GM18909 (cell line): ENCODE data around the gene CTIF.
A peak's percentile ranks its signal among the peaks of the same experiment; 100 is the strongest.

Experiments used
- ATAC-seq: cut with Tn5 transposase; IDR thresholded peaks from one replicate; pipeline ENCODE4 v1.9.1; 2021; ENCODE audit warnings: mild to moderate bottlenecking; ENCODE audit not compliant: unreplicated experiment, poor library complexity

The CTIF gene

DNA sequence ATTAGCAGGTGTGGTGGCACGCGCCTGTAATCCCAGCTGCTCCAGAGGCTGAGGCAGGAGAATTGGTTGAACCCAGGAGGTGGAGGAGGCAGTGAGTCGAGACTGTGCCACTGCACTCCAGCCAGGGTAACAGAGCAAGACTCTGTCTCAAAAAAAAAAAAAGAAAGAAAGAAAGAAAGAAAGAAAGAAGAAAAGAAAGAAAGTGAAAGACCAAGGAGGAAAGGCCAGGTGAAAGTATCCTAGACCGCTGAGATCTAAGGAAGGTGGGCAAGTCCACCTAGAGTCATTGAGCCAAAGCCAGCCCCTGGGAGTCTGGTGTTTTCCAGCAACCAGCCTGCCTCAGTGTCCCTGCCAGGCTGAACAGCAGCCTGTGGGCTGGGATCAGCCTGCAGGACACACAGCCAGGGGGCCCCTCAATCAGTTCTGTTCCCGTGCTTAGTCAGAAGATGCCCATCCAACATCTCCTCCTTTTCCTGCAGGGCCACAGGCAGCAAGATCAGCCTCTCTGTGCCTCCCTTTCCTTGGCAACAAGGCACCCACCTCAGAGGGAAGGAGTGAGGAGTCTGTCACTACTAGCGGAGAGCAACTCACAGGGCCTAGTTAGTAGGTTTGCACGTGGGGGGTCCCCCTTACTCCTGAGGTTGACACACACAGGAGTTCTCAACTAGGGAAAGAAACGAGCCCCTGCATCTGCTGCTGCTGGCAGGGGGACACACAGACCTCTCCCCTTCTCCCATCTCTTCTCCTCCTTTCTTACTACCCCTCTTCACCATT, 347.9 kb downstream of the CTIF start:
- no peak for ATAC-seq

DNA sequence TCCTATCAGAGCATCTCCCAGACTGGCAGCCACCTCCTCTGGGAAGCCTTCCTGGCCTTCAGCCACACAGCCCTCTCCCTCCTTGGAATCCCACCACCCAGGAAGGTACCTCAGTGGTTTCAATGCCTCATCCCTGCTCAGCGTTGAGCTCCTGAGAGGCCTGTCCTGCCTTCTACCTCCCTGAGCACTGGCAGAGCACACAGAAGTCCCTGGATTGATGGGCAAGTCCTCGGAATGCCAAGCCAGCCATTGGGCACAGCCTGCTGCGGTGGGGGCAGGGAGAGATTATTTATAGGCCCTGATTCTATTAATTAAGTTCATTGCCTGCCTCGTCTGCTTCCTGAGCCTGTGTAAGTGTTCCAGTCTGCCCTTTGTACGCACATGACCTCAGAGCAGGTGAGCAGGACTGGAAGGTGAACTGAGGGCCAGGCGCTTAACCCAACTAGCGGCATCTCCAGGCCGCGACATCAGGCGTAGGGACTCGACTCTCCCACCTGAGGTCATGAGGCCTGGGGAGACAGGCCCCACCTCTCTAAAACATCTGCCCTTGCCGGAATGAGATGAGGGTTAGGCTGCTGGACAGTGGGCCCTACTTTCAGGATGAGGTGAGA, 348.6 kb downstream of the CTIF start:
- ATAC-seq = no peak

DNA sequence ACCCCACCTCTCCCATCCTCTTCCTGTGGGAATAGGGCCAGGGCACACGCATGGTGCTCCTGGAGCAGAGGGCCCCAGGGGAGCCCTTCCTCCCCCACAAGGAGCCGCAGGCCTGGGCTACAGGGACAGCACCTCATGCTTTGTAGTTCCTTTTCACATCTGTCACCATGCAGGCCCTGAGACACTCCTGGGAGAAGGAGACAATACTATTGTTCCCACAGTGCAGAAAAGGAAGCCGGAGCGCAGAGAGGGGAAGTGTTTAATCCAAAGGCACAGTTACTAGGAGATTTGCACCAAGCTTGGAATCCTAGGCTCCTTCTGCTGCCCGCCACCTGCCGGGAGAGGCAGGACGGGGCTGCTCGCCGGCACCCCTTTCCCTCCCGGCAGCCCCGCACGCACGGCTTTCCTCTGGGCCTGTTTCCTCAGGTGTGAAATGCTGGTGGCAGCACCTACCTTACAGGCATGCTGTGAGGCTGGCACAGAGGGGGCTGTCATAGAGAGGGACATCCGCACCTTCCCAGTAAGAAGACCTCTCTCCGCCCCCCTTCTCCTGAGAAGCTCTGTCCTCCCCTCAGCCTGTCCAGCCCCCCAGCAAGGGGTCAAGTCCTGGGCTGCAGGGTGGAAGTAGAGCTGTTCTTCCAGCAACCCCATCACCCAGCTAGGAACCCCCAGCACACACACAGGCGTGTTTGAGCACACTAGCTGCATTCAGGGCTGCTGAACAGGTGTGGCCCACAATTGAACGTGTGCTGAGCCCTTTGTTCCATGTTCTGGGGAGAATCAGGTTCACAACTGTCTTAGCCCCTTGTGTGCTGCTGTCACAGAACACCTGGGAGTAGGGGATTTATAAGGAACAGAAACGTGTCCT, 349.3 kb downstream of the CTIF start:
- no peak for ATAC-seq

DNA sequence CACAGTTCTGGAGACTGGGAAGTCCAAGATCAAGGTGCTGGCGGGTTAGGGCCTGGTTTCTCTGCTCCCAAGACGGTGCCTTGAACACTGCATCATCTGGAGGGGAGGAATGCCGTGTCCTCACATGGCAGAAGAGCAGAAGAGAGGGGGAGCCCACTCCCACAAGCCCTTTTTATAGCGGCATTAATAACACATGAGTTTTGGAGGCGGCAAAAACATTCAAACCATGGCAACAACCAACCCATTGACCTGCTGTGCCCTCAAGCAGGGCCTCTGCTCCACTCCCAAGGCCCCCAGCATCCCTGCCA, 349.9 kb downstream of the CTIF start:
- ATAC-seq = no peak

DNA sequence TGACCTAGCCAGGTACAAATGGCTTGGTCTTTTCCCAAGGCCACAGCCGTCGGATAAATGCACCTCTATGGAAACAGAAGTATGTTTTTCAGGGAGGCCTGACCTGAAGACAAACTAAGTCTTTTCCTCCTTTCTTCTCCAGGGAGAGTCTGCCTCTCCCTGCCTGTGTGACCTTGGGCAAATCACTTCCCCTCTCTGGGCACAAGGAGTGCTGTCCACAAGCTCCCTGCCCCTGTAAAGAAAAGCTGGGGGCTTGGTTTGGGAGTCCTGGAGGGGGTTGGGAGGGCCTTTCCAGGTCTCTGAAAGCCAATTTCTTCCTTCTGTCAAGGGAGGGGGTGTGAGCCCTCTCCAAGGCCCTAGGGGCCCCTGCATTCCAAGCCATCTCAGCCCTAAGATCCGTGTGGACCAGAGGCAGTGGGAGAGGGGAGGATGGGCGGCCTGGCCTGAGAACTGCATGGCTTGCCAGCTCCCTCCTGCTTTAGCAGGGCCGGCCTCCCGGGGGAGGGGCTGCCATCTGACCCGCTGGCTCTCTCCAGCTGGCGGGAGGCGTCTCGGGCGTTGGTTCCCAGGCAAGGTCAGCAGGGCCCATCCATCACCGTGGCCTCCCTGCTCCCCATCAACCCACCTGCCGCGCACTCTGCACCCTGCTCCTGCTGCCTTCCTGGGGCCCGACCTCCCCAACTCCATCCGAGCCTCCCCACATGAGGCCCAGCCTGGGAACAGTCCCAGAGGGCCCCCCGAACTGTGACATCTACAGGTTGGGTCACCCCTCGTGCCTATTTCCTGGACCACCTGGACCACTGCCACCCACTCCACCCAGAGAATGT, 350.5 kb downstream of the CTIF start:
- ATAC-seq = no peak

DNA sequence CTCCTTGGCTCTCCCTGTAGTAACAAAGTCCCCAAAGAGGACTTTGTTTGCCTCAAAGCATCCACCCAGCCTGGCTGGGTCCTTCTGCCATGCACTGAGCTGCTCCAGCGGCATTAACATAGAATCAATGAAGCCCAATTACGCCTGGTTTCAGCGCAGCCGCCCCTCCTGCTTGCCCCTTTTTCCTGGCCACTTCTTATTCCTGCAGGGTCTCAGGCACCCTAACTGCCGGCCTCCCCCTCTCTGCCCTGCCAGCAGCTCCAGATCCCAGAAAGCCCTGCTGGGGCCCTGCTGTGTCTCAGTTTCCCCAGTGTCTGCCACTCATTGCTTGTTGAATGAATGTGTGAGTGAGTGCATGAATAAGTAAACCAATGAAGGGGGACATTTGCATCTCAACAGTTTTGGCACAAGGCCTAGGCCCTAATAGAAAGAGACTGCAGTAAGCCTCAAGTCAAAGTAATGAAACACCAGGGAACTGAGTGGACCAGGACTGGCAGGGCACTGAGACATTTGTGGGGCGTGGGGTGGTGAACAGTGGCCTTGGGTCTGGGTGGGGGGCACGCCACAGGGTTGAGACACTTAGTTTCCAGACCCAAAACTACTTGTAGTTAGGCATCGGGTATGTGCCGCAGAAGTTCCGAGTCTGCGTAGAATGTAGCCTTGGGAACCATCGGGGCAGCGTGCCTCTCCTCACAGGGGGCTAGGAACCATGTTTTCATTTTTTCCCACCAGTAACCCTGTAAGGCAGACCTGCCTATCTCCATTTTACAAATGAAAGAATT, 351.3 kb downstream of the CTIF start:
- ATAC-seq = no peak

DNA sequence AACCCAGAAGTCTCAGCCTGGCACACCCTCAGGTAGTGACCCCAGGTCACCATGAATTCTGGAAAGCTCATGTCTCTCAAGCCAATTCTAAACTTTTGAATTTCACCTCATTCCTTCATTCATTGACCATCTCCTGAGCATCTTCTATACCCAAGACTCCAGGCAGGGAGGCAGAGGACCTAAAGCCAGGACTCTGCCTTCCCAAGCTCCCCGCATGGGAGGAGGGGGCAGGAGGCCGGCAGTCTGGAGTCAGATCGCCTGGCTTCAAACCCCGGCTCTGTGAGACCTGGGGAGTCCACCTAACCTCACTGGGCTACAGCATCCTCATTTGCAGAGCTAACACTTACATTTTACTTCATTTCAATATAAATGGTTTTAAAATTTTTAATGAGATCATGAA, 352.9 kb downstream of the CTIF start:
- no peak for ATAC-seq

DNA sequence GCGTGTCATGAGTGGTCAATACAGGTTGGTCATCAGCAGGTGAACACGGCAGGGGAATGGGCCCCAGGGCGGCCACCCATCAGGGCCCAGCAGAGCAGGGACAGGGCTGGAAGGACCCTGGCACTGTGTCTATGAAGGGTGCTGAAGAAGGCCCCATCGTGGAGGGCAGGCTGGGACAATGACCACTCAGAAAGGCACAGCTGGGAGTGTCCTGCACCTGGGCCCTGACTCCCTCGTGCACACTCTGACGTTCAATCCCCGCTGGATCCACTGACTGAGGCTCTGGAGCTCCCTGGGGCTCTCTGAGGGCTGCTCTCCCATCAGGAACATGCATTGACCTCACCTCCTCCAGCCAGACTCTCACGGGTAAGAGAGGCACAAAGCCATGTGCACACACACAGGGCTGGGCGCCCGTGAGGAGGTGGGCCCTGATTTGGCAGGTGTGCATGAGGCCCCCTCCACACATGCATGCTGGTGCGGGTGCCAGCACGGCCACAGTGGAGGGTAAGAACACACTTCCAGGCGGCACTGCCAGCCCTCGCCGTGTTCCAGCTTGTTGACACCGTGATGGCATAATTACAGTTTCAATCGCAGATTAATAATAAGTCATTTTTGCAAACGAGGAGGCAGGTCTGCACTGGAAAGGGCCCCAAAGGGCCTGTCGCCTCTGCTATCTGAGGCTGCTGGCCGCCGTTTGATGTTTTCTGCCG, 353.5 kb downstream of the CTIF start:
- ATAC-seq = no peak

DNA sequence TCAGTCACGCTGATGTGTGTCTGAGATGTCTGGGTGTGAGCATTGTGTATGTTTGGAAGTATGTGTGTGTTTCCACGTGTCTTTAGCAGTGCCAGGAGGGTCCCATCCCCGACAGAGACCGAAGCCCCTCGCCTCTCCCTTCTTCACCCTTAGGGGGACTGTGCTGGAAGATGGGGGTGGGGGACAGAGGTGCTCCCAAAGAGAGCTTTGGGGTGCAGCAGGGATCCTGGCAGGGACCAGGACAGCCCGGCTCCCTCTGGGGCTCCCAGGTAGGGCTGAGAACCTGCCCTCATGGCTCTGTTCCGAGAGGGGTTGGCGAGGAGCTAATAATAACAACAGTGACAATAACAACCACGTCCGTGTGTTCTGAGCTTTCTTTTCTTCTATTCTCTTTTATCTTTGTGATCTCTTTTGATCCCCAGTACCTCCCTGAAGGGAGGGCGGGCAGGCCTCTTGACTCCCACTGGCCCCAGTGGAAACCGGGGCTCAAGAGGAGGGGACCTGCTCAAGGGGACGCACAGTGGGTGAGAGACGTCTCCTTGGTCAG, 354.3 kb downstream of the CTIF start:
- no peak for ATAC-seq

DNA sequence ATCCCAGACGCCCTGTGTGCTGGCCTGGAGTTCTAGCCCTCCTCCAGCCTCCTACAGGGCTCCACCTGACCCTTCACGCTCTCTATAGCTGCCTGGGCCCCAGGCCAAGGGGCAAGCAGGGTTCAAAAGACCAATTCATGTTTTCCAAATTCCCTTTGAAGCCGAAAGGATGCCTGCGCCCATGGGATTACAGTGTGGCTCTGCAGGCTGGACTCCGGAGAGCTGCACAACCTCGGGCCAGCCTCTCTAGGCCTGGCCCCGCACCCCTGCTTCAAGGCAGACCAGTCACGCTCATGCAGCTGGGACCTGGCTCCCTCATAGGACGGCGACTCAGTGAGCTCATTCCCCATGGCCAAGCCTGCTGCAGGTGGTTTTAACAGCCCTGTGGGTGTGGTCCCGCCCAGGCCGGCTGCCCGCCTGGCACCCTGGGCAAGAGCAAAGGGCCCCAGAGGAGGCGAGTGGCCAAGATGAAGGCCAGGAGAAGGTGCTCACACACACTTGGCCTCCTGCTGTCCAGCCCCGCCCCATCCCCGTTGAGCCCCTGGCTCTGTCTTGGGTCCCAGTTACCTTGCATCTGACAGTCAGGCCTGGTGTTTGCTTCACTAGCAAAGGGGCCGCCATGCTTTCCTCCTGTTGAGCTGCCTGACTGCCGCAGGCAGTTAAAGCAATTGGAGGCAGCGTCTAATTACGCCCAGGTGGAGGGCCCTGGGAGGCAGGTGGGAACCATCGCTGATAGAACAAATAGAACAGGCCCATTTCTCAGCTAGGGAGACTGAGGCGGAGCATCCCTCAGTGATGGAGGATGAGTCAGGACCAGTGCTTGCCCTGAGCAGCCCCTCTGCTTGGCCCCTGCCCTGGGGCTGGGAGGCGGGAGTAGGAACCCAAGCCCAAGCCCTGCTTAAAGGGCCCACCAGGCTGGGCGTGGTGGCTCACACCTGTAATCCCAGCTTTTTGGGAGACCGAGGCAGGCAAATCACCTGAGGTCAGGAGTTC, 355.1 kb downstream of the CTIF start:
- ATAC-seq = no peak

DNA sequence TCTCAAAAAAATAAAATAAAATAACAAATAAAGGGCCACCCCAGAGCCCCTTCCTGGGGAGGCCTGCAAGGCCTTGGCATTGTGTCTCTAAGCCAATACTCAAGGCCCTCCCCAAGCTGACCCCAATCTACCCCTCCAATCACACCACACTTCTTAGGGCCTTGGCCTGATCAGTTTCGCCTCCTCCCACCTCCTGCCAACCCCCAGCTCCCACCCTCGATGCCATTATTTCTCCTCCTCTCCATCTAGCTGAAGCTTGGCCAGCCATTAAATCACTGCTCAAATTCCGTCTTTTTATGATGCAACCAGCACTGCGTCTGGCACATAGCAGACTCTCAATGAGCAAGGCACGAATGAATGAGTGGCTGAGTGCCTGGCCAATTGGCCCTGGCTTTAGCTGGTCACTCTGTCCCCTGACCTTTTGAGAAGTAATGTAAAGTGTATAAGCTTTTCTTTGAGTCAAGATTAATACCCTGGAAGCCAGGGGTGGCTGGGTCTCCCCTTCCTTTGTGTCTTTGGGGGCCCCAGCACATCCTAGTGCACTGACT, 356.0 kb downstream of the CTIF start:
- no peak for ATAC-seq

DNA sequence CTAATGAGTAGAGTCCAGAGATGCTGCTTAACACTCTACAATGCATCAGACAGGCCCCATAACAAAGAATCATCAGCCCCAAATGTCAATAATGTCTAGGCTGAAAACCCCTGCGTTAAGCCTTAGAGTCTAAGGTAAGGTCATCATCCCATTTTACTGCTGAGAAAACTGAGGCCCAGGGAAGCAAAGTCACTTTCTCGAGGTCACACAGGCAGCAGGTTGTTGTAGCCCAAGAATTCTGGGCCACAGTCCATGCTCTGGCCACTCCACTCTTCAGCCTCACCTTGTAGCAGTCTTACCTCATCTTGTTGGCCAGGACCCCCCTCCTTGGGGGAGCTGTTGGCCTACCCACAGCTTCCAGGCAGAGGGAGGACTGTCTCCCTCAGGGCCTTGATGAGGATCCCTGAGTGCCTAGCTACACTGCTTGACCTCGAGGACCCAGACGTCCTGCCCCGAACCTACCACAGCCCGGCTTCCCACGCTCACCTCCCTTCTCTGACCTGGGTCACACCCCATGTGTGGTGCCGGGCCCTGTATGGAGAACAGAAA, 357.6 kb downstream of the CTIF start:
- ATAC-seq = no peak

DNA sequence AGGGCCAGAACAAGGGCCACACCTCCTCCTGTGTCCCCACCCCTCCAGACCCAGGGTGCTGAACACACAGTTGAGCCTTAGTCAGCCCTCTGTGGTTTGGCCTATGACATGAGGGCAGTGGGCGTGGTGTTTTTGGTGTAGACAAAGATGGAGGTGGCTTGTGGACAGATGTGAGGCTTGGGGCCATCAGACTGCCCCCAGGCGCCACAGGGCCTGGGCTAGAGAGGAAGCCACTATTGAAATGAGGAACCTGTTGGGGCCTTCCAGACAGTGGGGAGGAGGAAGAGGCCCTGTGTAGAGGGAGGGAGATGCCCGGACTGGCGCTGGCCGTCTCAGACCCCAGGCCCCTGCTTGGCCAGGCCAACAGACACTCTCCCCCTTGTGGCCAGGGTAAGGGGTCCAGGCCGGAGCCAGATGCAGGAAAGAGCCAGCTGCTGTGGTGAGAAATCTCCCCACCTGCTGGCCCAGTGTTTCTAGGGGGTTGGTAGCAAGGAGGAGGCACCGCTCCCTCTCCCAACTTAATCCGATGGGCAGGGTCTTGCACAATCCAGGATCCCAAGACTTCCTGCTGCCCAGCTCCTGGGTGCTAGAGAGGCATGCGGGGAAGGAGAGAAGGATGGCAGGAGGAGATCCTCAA, 358.2 kb downstream of the CTIF start:
- peak; percentile 83 for ATAC-seq

DNA sequence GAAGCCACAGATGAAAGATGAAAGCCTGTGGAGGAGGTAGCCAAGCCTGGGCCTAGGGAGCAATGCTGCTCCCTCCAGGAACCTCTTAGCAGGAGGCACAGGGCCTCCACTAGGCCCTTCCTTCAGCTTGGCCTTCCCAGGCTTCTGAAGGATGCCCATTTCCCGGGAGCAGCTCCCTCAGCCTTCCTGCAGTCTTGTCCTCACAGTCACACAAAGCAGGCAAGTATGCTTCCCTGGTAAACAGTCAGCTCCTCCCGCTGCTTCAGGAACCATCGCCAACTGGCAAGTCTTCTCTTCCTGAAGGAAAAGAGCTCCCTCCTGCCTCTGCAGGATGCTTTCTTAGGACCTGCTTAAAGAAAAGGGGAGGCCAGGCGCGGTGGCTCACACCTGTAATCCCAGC, 358.7 kb downstream of the CTIF start:
- no peak for ATAC-seq

DNA sequence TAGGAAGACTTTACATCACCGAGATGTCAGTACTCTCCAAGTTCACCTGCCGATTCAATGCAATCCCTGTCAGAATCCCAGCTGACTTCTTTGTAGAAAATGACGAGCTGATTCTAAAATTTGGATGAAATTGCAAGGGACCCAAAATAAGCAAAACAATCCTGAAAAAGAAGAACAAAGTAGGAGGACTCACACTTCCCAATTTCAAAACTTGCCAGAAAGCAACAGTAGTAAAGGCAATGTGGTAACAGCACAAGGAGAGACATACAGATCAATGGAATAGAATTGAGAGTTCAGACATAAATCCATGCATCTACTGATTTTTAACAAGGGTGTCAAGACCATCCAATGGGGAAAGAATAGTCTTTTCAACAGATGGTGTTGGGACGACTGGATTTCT, 359.7 kb downstream of the CTIF start:
- ATAC-seq = no peak

DNA sequence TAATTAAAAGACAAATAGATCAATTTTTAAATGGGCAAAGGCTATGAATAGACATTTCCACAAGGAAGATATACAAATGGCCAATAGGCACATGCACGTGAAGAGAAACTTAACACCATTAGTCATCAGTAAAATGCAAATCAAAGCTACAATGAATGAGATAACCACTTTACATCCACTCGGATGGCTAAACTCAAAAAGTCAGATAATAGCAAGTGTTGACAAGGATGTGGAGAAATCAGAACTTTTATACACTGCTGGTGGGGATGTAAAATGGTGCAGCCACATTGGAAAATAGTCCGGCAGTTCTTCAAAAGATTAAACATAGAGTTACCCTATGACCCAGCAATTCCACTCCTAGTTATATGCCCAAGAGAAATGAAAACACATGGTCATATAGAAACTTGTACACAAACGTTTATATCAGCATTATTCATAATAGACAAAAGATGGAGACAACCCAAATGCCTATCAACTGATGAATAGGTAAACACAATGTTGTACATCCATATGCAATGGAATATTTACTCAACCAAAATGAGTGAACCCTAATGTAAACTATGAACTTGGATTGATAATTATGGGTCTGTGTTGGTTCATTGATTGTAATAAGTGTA, 360.8 kb downstream of the CTIF start:
- no peak for ATAC-seq
